Osteoblast (primary cell): ENCODE results near the gene FAM153A. TPM values are rescaled to one million over a fixed set of nuclear protein-coding genes. Genes with fewer than 3 reads are reported as not detected.
"Not testable (repeated sequence)": the region's sequence is repeated elsewhere in the genome, so short reads cannot be mapped to it uniquely, and the experiment has no call there.

Source experiments
- DNase-seq: peaks from one replicate; pipeline ENCODE4 v3.0.0; 2011; ENCODE audit warnings: low spot score, mixed read lengths; ENCODE audit not compliant: insufficient read length; ENCODE audit errors: missing footprints
- H2AFZ ChIP-seq: 2 replicates; pipeline ENCODE4 v1.6.0; 2011; ENCODE audit warnings: mild to moderate bottlenecking, low read length
- H3K27ac ChIP-seq: 2 replicates; pipeline ENCODE4 v1.5.1; 2011; ENCODE audit warnings: mild to moderate bottlenecking, low read depth, low read length, moderate library complexity
- H3K27me3 ChIP-seq: 2 replicates; pipeline ENCODE4 v1.6.0; 2012; ENCODE audit warnings: mild to moderate bottlenecking, control low read depth, inconsistent platforms, low read length, moderate library complexity; ENCODE audit not compliant: insufficient read depth
- H3K36me3 ChIP-seq: 2 replicates; pipeline ENCODE4 v1.5.1; 2011; ENCODE audit warnings: mild to moderate bottlenecking, low read length, control low read depth, moderate library complexity; ENCODE audit not compliant: insufficient read depth
- H3K4me1 ChIP-seq: 2 replicates; pipeline ENCODE4 v1.5.1; 2011; ENCODE audit warnings: mild to moderate bottlenecking, low read length, control low read depth, moderate library complexity; ENCODE audit not compliant: insufficient read depth
- H3K4me2 ChIP-seq: 2 replicates; pipeline ENCODE4 v1.6.0; 2011; ENCODE audit warnings: mild to moderate bottlenecking, low read length; ENCODE audit not compliant: insufficient read depth
- H3K4me3 ChIP-seq: fragments of 200-600 bp; sonication (generic); 3 replicates; pipeline ENCODE4 v1.5.1; 2012; ENCODE audit warnings: mild to moderate bottlenecking, low read length, inconsistent platforms; ENCODE audit not compliant: insufficient read depth
- H3K79me2 ChIP-seq: 2 replicates; pipeline ENCODE4 v1.6.0; 2012; ENCODE audit warnings: mild to moderate bottlenecking, low read length, control low read depth, inconsistent platforms; ENCODE audit not compliant: insufficient read depth
- H3K9me3 ChIP-seq: 2 replicates; pipeline ENCODE4 v1.5.1; 2011; ENCODE audit warnings: low read depth, low read length, control low read depth
- H4K20me1 ChIP-seq: 2 replicates; pipeline ENCODE4 v1.6.0; 2012; ENCODE audit warnings: mild to moderate bottlenecking, low read length, control low read depth; ENCODE audit not compliant: insufficient read depth
- total RNA-seq: library from RNA; depleted of rRNA; stranded (reverse); fragments of >200 nt; gene quantifications from 2 replicates; pipeline ENCODE4 v1.2.3, GENCODE V29; 2012

Gene FAM153A
- not detected in 2 replicates for total RNA-seq

DNA sequence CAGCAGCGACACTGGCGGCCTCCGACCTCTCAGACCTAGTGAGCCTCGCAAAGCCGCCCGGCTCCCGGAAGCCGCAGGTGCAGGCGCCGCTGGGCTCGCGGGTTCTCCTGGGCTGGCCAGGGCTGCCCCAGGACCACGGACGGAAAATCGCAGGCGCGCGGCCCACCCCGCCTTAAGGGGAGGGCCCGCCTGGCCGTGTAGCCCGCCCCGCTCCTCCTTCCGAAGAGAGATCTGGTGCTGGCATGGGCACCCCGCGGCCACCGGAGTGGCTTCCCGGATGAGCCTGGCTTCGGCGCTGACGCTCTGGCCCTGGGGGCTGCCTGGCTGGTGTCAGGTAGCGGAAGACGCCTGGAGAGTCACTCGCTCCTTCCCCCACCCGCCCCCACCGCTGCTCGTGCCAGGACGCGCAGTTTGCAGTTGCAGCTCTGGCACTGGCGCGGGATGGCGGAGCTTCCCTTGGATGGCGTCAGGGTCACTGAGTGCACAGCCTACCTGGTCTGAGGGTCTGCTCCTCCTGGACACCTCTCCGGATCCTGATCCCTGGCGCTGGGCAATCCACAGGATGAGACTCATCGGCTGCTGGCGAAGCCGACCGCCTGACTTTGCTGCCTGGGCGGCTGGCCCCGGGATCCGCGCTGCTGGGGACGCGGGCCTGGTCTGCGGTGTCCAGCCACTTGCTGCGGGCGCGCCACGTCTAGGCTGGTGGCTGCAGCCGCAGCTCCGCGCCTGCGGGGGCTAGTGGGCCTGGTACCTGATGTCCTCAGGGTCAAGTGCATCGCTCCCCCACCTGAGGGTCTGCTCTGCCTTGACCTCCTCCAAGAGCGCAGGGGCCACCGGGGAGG, at the start of gene FAM153A:
Gene FAM153A (minus strand): TSS at position 108 of the 842 bp plus-strand sequence.
- H3K36me3 ChIP-seq, H3K4me2 ChIP-seq, H3K4me1 ChIP-seq, DNase-seq, H3K9me3 ChIP-seq, H3K27me3 ChIP-seq, H3K4me3 ChIP-seq, H4K20me1 ChIP-seq, H3K79me2 ChIP-seq, H2AFZ ChIP-seq, H3K27ac ChIP-seq: not testable (repeated sequence)

DNA sequence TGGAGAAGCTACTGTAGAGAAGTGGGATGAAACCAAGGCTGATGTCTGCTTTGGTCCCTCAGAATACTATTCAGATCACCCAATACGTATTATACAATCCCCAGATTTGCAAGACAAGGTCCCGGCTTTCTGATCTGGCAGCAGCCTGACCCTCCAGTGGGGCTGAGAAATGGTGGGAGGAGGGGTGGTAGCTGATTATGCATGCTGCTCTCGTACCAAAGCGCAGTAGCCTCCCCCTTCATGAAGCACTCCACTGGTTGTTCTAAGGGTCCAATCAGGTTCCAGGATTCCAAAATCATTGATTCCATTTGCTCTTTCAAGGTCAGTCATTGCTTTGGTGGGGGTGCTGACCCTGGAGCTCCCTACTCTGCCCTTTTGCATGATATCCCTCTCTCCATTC, 49.6 kb upstream of the FAM153A start:
- H3K27me3 ChIP-seq, H3K27ac ChIP-seq, H3K4me1 ChIP-seq, DNase-seq, H3K4me2 ChIP-seq, H3K9me3 ChIP-seq, H3K79me2 ChIP-seq, H4K20me1 ChIP-seq, H2AFZ ChIP-seq, H3K4me3 ChIP-seq, H3K36me3 ChIP-seq: not testable (repeated sequence)

DNA sequence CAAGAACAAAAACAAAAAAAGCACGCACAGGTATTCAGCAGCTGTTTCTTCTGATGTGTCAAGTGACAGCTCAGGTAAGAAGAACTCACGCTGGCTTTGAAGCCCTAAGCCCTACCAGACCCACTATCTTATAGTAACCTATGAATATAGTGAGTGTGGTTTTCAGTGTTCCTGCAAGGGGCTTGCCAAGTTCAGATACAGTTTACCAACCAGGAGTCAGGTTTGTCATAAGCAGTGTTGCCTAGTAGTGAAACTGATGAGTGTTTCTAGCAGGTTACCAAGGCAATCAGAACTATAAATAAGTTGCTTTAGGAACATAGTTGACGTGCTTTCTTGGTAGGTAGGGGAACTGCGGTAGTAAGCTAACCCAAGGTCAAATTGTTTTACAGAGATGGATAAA, 43.4 kb upstream of the FAM153A start:
- not testable (repeated sequence) for H3K9me3 ChIP-seq, H3K4me3 ChIP-seq, H3K4me2 ChIP-seq, H3K36me3 ChIP-seq, H4K20me1 ChIP-seq, H3K27ac ChIP-seq, H3K79me2 ChIP-seq, H3K27me3 ChIP-seq, H2AFZ ChIP-seq, DNase-seq, H3K4me1 ChIP-seq

DNA sequence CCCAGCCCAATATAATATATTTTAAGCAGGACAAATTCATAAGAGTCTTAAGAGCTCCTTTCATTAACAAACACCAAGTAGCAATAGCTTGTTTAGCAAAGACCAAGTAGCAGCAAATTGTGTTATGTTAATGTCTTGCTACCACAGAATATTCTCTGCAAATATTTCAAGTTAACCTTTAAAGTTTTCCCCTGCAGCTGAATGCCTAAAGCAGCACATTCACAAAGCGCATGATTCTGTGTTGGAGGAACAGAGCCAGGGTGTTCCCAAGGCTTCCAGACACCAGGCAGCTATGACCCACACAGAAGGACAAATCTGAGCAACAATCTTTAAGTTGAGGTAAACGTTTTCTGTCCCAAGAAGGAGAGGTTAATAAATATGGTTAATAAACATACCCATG, 42.1 kb upstream of the FAM153A start:
- H3K79me2 ChIP-seq, H3K4me3 ChIP-seq, H3K4me1 ChIP-seq, H4K20me1 ChIP-seq, H3K4me2 ChIP-seq, H2AFZ ChIP-seq, H3K36me3 ChIP-seq, H3K9me3 ChIP-seq, DNase-seq, H3K27ac ChIP-seq, H3K27me3 ChIP-seq: not testable (repeated sequence)

DNA sequence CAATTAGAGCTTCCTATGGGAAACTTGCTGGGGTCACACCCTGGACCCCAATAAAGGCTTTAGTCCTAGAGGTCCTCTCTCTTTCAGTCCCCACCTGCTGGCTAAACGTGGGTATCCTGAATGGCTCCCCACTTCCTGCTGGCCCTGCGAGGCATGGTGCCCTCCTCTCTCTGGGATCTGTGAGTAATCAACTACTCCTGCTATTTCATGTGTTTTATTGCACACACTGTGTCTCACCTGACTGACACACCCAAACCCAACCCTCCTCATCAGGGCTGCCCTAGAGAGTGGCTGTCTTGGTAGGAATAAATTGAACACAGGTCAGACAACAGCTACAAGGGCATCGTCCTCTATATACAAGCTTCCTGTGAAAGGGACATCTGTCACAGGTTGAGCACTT, 39.8 kb upstream of the FAM153A start:
- not testable (repeated sequence) for H3K27me3 ChIP-seq, H3K9me3 ChIP-seq, H2AFZ ChIP-seq, H3K27ac ChIP-seq, DNase-seq, H3K4me2 ChIP-seq, H3K36me3 ChIP-seq, H3K4me1 ChIP-seq, H3K4me3 ChIP-seq, H4K20me1 ChIP-seq, H3K79me2 ChIP-seq

DNA sequence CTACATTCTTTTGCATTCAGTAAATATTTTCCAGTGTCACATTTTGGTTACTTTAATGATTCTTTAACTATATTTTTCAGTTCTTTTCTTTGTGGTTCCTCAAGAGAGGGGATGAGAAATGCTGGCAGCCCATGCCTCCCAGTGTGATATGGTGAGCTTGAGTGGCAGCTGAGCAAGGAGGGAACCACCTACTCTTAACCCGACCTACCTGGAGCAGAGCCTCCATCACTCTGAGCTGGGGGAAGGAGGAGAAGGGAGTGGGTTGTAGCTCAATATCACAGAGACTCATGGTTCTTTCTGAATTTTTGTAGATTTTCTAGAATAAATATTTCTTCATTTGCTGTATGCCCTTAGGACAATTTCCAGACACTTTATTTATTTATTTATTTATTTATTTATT, 37.0 kb upstream of the FAM153A start:
- H3K9me3 ChIP-seq, H3K4me2 ChIP-seq, H3K36me3 ChIP-seq, H2AFZ ChIP-seq, H4K20me1 ChIP-seq, H3K4me1 ChIP-seq, DNase-seq, H3K4me3 ChIP-seq, H3K27ac ChIP-seq, H3K27me3 ChIP-seq, H3K79me2 ChIP-seq: not testable (repeated sequence)

DNA sequence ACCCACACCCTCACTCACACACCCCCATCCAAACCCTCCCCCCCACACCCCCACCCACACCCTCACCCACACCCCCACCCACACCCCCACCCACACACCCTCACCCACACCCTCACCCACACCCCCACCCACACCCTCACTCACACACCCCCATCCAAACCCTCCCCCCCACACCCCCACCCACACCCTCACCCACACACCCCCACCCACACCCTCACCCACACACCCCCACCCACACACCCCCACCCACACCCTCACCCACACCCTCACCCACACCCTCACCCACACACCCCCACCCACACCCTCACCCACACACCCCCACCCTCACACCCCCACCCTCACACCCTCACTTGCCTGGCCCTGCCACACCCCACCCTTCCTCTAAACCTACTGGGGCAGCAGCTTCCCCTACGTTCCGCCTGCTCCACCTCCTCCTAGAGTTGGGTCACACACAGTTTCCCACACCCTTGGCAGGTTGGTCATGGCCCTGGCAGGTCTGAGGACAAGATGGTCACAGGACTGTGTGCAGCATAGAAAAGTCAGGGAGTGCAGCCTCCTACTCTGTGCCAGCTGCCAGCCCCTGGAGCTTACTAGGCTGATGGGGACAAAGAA, 30.2 kb upstream of the FAM153A start:
- H3K79me2 ChIP-seq, H2AFZ ChIP-seq, H3K27ac ChIP-seq, DNase-seq, H3K4me3 ChIP-seq, H3K36me3 ChIP-seq, H3K4me2 ChIP-seq, H3K27me3 ChIP-seq, H3K4me1 ChIP-seq, H3K9me3 ChIP-seq, H4K20me1 ChIP-seq: not testable (repeated sequence)

DNA sequence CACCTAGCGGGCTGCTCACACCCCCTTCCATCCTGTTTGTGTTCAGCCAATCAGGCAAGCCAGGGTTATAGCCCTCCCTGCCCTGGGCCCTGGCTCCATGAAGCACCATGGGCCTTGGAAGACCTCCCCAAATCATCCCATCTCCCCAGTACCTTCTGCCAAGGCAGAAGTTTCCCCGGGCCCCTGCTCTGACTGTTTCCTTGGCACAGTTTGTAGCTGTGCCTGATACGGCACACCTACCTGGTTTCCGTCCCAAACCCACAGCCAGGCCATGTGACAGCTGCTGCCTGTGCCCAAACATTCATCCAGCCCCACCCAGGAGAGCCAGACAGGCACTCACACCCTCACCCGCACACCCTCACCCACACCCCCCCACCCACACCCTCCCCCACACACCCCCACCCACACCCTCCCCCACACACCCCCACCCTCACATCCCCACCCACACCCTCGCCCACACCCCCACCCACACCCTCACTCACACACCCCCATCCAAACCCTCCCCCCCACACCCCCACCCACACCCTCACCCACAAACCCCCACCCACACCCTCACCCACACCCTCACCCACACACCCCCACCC, 29.6 kb upstream of the FAM153A start:
- not testable (repeated sequence) for DNase-seq, H3K4me1 ChIP-seq, H3K27ac ChIP-seq, H3K4me2 ChIP-seq, H2AFZ ChIP-seq, H3K27me3 ChIP-seq, H3K9me3 ChIP-seq, H3K79me2 ChIP-seq, H3K4me3 ChIP-seq, H3K36me3 ChIP-seq, H4K20me1 ChIP-seq
